ENCODE data around the gene ATP11A.
"Not testable (repeated sequence)": the region's sequence is repeated elsewhere in the genome, so short reads cannot be mapped to it uniquely, and the experiment has no call there.

ATP11A gene

DNA sequence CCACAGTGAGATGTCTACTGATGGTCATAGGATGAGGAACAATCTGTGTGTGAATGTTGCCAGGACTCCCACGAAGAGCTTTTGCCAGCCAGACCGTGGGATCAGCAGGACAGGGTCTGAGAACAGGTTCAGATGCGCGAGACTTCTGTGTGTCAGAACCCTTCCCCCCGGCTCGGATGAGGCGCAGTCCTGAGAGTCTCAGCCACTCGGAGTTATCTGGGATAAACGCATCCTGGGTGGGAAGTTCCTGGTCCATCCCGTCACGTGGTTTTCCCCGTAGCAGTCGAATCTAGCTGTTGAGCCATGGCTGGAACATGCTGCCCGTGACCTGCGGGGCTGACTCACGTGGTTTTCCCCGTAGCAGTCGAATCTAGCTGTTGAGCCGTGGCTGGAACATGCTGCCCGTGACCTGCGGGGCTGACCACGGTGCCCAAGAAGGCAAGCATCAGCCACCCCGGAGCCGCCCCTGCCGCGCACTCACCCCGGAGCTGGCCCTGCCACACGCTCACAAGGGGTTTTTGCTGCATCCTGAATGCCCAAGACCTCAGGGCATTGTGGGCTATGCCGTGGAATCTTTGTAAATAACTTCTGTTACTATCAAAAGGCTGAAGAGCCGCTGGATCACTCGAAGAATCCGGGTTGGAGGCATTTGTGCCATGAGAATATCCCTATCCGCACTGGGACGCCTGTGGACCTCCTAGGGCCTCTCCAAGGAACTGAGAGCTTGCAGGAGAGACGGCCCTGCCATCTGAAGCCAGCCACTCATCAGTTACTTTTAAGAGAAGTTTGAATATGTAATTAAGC is 148.4 kb downstream of the ATP11A start:
- in situ Hi-C loops (cut with MboI; ENCODE audit: low sequenced_read_pairs): no loop called here
- no peak overlapping the region for H3K4me3 ChIP-seq
- H3K4me1 ChIP-seq: no peaks in the 10 kb centered on the region
- no peaks in the 10 kb centered on the region for H3K27me3 ChIP-seq (ENCODE audit: low read depth)
- H3K9me3 ChIP-seq: no peaks in the 10 kb centered on the region
- peaks cover 28% of the 10 kb centered on the region for H3K36me3 ChIP-seq (replicated peaks)
- DNase-seq (ENCODE audit: low spot score in 2 of 2): no peak

DNA sequence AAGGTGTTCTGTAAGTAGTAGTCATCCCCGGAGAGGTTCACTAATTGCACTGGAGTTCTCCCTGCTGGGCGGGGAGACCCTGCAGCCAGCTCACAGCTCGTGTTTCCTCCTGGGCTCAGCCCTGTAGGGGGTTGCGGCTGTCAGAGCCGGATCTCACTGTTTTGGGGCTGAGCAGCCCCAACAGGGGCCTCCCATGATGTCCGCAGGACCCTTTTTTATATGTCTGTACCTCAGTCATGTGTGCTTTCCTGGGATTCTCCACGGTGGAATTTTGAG is 148.9 kb downstream of the ATP11A start:
- in situ Hi-C loops (cut with MboI; ENCODE audit: low sequenced_read_pairs): no loop called here
- peaks cover 22% of the 10 kb centered on the region for H3K36me3 ChIP-seq (replicated peaks)
- no peaks in the 10 kb centered on the region for H3K9me3 ChIP-seq
- no peak overlapping the region for H3K4me3 ChIP-seq
- no peak for DNase-seq (ENCODE audit: low spot score in 2 of 2)
- no peaks in the 10 kb centered on the region for H3K4me1 ChIP-seq
- no peaks in the 10 kb centered on the region for H3K27me3 ChIP-seq (ENCODE audit: low read depth)

DNA sequence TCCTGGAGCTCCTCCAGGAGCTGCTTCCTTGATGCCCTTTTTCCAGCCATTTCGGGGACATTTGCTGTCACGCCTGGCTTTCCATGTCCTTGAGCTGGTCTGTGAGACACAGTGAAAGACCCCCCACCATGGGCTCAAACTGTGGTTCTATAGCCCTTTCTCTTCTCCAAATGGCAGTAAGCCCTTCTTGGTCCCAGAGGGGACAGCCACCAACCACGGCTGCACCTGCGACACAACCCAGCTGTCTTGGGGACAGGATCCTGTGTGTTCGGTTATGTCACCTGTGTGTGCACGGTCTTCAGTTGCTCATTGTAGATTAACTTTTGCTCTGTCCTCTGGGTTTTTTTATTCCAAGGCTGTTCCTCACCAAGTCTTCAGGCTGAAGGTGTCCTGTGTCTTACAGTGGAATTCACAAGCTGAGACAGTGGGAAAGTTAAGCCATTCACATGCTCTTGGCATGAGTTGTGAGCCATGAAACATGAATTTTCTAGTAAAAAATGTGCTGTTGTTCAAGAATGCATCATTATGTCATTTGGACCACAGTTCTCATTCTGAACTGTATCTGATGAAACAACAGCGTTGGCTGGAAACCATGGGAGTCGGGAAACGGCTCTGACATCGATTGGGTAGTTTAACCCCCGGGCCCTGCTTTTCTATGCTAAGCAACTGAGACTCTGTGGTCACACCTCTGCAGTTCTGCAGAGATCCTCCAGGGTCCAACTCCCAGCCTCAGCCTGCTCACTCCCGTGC is 149.7 kb downstream of the ATP11A start:
- Histone ChIP-seq H3K27me3 (ENCODE audit: low read depth) (no peaks in the 10 kb centered on the region), H3K9me3 (no peaks in the 10 kb centered on the region), H3K4me1 (no peaks in the 10 kb centered on the region), H3K36me3 (replicated peaks) (peaks cover 17% of the 10 kb centered on the region), H3K4me3 (no peak overlapping the region)
- DNase-seq (ENCODE audit: low spot score in 2 of 2): no peak
- in situ Hi-C loops (cut with MboI; ENCODE audit: low sequenced_read_pairs): no loop called here

DNA sequence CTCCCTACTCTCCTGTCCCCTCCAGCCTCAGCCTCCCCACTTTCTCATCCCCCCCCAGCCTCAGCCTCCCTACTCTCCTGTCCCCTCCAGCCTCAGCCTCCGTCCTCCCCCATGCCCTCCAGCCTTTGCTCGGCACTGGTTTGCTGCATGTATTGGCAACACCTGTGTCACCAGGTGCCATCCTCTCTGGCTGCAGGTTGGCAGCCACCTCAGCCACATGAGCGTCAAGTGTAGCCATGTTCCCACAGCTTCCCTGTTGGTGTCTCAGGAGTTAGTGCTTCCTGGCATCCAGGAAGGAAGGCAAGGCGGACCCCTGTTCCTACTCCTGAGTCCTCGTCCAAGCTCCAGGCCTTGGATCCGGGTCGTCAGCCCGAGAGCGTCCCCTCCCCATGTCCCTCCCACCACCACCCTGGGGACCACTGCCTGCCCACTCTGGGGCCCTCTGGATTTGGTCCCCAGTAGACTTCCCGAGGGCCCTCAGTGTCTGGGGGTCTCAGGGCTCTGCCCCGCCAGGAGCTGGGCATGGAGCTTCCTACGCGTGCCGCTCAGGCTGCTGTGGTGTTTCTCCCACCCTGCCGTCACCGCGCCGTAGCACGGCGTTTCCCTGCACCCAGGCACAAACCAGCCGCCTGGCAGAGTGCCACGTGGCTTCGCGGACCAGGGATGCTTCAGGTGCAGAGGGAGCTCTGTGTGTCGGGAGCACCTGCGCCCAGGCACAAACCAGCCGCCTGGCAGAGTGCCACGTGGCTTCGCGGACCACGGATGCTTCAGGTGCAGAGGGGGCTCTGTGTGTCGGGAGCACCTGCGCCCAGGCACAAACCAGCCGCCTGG is 150.8 kb downstream of the ATP11A start:
- Histone ChIP-seq H3K36me3 (replicated peaks) (peaks cover 12% of the 10 kb centered on the region), H3K4me1 (no peaks in the 10 kb centered on the region), H3K9me3 (no peaks in the 10 kb centered on the region), H3K27me3 (ENCODE audit: low read depth) (no peaks in the 10 kb centered on the region), H3K4me3 (no peak overlapping the region)
- in situ Hi-C loops (cut with MboI; ENCODE audit: low sequenced_read_pairs): no loop called here
- no peak for DNase-seq (ENCODE audit: low spot score in 2 of 2)

DNA sequence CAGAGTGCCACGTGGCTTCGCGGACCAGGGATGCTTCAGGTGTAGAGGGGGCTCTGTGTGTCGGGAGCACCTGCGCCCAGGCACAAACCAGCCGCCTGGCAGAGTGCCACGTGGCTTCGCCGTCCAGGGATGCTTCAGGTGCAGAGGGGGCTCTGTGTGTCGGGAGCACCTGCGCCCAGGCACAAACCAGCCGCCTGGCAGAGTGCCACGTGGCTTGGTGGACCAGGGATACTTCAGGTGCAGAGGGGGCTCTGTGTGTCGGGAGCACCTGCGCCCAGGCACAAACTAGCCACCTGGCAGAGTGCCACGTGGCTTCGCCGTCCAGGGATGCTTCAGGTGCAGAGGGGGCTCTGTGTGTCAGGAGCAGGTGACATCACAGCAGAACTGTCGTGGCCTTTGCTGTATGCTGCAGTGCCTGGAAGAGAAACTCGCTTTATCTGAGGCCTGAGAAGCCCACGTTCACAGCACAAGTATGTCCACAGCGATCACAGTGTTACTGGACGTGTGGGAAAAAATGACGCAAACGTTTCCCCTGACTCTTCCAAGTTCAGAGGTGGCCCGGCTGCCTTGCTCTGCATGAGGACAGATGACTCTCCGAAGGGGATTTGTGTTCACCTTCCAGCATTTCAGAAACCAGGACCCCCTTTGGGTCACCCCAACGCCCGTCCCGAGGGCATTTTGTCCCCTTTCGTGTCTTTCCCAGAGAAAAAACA is 151.6 kb downstream of the ATP11A start:
- H3K4me1 ChIP-seq; in situ Hi-C loops (cut with MboI; ENCODE audit: low sequenced_read_pairs): not testable (repeated sequence)
- peaks cover 12% of the 10 kb centered on the region for H3K36me3 ChIP-seq (replicated peaks)

DNA sequence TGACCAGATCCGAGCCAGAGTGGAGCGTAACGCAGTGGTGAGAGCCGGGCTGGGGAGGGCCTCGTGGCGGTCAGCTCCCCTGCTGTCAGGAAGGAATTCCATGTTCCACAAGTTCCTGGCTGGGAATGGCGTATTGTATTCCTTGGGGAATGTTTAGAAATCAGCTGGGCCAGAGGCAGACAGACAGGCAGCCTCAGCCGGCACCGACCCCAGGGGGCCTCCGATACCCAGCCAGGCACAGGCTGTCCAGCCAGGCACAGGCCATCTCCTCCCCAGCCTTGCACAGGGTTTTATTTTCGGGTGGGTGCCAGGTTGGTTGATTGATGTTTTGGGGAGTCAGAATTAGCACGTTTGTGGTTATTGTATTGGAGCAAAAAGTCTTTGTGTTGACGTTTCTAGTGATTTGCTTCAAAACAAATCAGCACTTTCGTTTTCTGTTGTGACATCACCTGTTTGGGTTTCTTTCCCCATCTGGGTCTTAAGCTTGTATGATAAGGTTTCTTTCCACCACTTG is 152.6 kb downstream of the ATP11A start:
- Histone ChIP-seq H3K36me3 (replicated peaks) (peaks cover 12% of the 10 kb centered on the region), H3K27me3 (ENCODE audit: low read depth) (no peaks in the 10 kb centered on the region), H3K9me3 (no peaks in the 10 kb centered on the region), H3K4me1 (no peaks in the 10 kb centered on the region), H3K4me3 (no peak overlapping the region)
- in situ Hi-C loops (cut with MboI; ENCODE audit: low sequenced_read_pairs): no loop called here
- no peak for DNase-seq (ENCODE audit: low spot score in 2 of 2)

More for the DNA sequence above, 151.6 kb downstream of the ATP11A start:
- not testable (repeated sequence) for H3K27me3 ChIP-seq (ENCODE audit: low read depth); H3K9me3 ChIP-seq; H3K4me3 ChIP-seq; DNase-seq (ENCODE audit: low spot score in 2 of 2)

DNA sequence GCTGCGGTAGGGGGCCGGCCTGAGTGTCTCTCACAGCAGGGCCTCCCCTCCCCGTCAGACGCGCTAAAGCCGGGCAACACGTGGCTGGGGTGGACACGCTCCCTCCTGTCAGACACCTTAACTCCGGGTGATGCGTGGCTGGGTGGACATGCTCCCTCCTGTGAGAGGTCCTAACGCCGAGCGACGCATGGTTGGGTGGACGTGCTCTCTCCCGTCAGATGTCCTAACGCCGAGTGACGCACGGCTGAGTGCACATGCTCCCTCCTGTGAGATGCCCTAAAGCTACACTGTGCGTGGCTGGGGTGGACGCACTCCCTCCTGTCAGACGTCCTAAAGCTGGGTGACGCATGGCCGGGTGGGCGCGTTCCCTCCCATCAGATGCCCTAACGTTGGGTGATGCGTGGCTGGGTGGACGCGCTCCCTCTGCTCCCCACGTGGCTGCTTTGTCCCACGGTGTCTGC is 153.1 kb downstream of the ATP11A start:
- in situ Hi-C loops (cut with MboI; ENCODE audit: low sequenced_read_pairs): no loop called here
- H3K36me3 ChIP-seq (replicated peaks): peaks cover 12% of the 10 kb centered on the region
- DNase-seq (ENCODE audit: low spot score in 2 of 2): no peak

DNA sequence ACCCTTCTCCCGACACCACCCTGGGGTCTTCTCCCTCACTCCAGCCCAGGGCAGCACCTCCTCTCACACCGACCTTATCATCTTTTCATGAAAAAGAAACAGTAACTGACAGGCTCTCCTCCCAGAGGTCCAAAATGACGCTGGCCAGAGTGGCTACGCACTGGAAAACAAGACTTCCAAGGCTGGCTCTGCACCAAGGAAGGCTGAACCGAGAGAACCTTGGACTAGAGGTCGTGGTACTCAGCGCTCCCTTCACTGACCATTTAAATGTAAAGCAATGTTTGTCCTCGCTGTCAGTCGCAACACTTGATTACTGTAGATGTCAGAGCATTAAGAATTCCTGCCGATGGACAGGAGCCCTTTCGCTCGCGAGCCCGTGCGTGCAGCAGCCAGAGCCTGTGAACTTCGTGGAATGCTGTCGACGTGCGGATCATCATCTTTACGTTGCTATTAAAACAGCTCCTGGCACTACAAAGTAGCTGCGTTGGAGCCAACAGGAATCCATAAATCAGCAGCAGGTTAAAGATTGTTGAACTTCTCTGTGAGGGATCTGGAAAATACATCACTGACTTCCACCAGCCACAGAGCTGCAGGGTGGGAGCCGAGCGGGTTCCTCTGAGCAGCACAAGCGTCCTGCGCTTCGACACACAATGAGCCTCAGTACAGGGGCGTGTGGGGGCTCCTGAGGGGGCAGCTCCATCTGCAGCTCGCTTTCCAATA is 153.7 kb downstream of the ATP11A start:
- Histone ChIP-seq H3K4me1 (no peaks in the 10 kb centered on the region), H3K9me3 (no peaks in the 10 kb centered on the region; the same call in 1 of the 2 replicates), H3K4me3 (no peak overlapping the region), H3K36me3 (replicated peaks) (peaks cover 12% of the 10 kb centered on the region), H3K27me3 (ENCODE audit: low read depth) (no peaks in the 10 kb centered on the region)
- in situ Hi-C loops (cut with MboI; ENCODE audit: low sequenced_read_pairs): no loop called here
- no peak for DNase-seq (ENCODE audit: low spot score in 2 of 2)

More for the DNA sequence above, 153.1 kb downstream of the ATP11A start:
- no peaks in the 10 kb centered on the region for H3K4me1 ChIP-seq
- no peak overlapping the region for H3K4me3 ChIP-seq
- H3K9me3 ChIP-seq: no peaks in the 10 kb centered on the region
- no peaks in the 10 kb centered on the region for H3K27me3 ChIP-seq (ENCODE audit: low read depth)

DNA sequence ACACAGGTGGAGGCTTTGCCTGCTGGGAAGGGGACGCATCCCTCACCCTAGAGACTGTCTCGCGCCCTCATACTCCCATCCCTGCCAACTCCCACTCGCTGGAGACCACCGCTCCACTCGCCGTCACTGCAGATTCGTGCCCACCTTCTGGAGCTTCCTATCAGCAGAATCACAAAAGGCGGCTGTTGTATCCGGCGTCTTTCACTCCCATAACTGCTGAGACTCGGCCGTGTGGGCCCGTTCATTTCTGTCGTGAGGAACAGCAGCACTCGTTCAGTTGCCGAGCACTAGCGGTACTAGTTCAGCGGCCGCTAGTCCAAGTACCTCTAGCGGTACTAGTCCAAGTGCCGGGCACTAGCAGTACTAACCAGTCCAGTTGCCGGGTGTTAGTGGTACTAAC is 154.6 kb downstream of the ATP11A start:
- Histone ChIP-seq H3K4me1 (no peaks in the 10 kb centered on the region; the same call in 1 of the 2 replicates), H3K4me3 (no peak overlapping the region), H3K36me3 (replicated peaks) (peaks cover 7% of the 10 kb centered on the region), H3K9me3 (no peaks in the 10 kb centered on the region; the same call in 1 of the 2 replicates), H3K27me3 (ENCODE audit: low read depth) (no peaks in the 10 kb centered on the region)
- no peak for DNase-seq (ENCODE audit: low spot score in 2 of 2)
- in situ Hi-C loops (cut with MboI; ENCODE audit: low sequenced_read_pairs): no loop called here

DNA sequence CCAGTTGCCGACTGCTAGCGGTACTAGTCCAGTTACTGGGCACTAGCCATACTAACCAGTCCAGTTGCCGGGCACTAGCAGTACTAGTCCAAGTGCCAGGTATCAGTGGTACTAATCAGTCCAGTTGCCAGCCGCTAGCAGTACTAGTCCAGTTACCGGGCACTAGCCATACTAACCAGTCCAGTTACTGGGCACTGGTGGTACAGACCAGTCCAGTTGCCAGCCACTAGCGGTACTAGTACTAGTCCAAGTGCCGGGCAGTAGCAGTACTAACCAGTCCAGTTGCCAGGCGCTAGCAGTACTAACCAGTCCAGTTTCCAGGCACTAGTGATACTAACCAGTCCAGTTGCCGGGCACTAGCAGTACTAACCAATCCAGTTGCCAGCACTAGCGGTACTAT is 155.0 kb downstream of the ATP11A start:
- H3K27me3 ChIP-seq (ENCODE audit: low read depth): no peaks in the 10 kb centered on the region
- H3K4me3 ChIP-seq: no peak overlapping the region
- peaks cover 5% of the 10 kb centered on the region for H3K36me3 ChIP-seq (replicated peaks)
- H3K9me3 ChIP-seq: no peaks in the 10 kb centered on the region; the same call in 1 of the 2 replicates
- DNase-seq (ENCODE audit: low spot score in 2 of 2): no peak
- in situ Hi-C loops (cut with MboI; ENCODE audit: low sequenced_read_pairs): no loop called here
- H3K4me1 ChIP-seq: no peaks in the 10 kb centered on the region; the same call in 1 of the 2 replicates

DNA sequence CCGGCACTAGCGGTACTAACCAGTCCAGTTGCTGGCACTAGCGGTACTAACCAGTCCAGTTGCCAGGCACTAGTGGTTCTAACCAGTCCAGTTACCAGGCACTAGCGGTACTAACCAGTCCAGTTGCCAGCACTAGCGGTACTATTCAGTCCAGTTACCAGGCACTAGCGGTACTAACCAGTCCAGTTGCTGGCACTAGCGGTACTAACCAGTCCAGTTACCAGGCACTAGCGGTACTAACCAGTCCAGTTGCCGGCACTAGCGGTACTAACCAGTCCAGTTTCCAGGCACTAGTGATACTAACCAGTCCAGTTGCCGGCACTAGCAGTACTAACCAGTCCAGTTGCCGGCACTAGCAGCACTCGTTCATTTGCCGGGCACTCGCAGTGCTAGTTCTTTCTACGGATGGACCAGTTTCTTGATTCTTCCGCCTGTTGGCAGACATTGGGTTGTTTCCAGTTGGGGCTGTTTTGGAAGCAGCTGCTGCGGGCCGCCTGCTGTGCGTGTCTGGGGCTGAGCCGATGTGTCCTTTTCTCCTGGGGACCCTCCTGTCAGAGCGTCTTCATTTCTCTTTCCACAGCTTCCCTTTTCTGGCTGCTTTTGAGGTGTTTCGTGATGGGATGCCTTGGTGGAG is 155.8 kb downstream of the ATP11A start:
- peaks cover 5% of the 10 kb centered on the region for H3K36me3 ChIP-seq (replicated peaks)
- no peak overlapping the region for H3K4me3 ChIP-seq
- in situ Hi-C loops (cut with MboI; ENCODE audit: low sequenced_read_pairs): no loop called here
- DNase-seq (ENCODE audit: low spot score in 2 of 2): no peak
- H3K4me1 ChIP-seq: no peaks in the 10 kb centered on the region; the same call in 1 of the 2 replicates
- no peaks in the 10 kb centered on the region for H3K27me3 ChIP-seq (ENCODE audit: low read depth)
- H3K9me3 ChIP-seq: no peaks in the 10 kb centered on the region; the same call in 1 of the 2 replicates

DNA sequence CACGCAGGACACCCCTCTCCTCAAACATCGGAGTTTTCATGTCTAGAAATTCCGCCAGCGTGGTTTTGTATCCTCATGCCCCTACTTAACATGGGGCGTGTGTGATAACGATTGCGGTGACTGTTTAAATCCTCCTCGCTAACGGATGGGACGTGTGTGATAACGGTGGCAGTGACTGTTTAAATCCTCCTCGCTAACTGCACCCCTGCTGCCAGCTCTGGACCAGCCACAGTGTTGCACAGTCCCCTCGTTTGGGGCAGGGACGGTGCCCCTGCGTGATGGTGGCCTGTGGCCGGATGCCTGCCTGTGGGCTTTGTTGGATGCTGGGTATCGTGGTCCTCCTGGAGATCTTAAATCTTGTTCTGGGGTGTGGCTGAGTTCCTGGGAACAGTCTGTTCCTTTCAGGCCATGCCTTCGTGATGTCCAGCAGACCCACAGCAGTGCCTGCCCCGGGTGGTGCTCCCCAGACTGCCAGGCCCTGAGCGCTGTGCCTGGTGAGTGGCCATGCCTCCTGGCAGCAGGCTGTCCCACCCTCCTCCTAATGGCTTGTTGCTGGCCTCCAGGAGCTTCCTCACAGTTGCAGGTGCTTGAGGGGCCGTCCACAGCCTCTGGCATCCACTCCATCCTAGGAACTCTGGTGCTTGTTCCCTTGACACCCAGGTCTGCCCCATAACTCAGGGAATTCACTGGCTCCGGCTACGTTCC is 156.7 kb downstream of the ATP11A start:
- H3K27me3 ChIP-seq (ENCODE audit: low read depth): no peaks in the 10 kb centered on the region
- no peaks in the 10 kb centered on the region; the same call in 1 of the 2 replicates for H3K4me1 ChIP-seq
- H3K4me3 ChIP-seq: no peak overlapping the region
- in situ Hi-C loops (cut with MboI; ENCODE audit: low sequenced_read_pairs): no loop called here
- no peak for DNase-seq (ENCODE audit: low spot score in 2 of 2)
- no peaks in the 10 kb centered on the region; the same call in 1 of the 2 replicates for H3K9me3 ChIP-seq
- peaks cover 11% of the 10 kb centered on the region for H3K36me3 ChIP-seq (replicated peaks)
